HG03460 (cell line): ENCODE measurements around the gene NDUFS6.

Experiments
- ATAC-seq: cut with Tn5 transposase; IDR thresholded peaks from one replicate; pipeline ENCODE4 v1.9.1; 2021; ENCODE audit not compliant: unreplicated experiment

Gene NDUFS6

DNA sequence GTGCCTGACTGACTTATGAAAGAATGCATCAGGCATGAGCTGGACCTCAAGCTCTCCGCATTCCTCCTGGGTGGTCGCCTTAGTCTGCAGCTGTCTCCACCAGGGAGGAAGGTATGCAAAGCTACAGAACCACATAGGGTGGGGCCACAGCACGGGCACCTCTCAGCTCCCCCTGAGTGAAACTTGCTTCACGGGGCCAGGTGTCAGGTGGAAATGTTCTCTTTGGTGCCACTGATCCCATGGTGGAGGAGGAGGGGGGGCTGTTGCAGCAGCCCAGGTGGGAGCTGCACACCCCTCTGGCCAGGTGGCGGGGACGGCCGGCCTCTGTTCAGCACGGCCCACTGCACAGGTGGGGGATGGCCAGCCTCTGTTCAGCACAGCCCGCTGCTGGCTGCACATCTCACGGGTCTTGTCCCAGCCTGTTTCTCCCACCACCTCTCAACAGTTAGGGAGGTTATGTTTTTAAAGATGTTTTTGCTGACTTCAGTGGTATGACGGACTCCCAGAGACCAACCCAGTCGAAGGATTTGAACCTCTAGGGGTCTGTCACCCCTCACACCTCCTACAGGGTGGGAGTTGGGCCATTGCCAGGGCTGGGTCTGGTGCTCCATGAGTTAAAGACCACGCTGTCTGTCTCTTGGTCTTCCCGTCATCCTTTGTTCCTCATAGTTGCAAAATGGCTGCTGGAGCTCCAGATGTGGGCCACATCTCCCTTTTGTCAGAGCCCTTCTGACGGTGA lies 35.9 kb upstream of the NDUFS6 start:
- no peak for ATAC-seq

DNA sequence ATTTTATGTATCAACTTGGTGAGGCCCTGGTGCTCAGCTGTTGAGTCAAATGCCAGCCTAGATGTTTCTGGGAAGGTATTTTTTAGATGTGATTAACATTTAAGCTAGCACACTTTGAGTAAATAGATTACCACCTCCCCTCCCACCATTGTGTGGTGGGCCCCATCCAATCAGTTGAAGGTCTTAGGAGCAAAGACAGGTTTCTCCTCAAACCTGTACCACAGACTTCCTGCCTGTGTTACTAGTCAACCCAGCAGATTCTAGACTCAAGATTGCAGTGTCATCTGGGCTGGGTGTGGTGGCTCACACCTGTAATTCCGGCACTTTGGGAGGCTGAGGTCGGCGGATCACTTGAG lies 35.3 kb upstream of the NDUFS6 start:
- no peak for ATAC-seq

DNA sequence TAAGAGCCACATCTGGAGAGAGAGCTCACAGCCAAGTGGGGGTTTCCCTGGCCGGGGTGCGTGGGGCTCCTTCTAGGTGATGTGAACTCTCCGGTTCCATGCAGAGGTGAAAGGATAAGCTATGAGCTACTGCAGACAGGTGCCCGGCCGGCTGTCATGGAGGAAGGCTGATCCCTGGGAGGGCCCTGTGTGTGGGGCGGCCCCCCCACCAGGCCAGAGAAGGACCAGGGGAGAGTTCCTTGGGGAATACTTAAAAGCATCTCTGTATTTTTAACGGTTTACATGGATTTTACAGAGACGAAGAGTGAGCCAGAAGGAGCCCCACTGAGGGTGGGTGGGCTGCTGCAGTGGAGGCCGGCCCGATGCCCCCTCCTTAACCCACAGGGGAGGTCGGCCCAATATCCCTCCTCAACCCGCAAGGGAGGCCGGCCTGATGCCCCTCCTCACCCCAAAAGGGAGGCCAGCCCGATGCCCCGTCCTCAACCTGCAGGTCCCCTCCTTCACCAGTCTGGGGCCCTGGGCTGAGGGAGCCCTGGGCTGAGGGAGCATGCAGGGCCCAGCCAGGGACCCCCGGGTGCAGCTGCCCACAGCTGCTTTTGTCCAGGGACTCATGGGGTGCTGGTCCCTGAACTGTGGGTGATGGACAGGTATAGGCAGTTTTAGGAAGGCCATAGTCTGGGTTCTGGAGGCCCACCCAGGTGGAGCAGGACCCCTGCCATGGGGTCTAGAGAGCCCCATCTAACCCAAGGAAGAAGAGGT lies 33.5 kb upstream of the NDUFS6 start:
- no peak for ATAC-seq

DNA sequence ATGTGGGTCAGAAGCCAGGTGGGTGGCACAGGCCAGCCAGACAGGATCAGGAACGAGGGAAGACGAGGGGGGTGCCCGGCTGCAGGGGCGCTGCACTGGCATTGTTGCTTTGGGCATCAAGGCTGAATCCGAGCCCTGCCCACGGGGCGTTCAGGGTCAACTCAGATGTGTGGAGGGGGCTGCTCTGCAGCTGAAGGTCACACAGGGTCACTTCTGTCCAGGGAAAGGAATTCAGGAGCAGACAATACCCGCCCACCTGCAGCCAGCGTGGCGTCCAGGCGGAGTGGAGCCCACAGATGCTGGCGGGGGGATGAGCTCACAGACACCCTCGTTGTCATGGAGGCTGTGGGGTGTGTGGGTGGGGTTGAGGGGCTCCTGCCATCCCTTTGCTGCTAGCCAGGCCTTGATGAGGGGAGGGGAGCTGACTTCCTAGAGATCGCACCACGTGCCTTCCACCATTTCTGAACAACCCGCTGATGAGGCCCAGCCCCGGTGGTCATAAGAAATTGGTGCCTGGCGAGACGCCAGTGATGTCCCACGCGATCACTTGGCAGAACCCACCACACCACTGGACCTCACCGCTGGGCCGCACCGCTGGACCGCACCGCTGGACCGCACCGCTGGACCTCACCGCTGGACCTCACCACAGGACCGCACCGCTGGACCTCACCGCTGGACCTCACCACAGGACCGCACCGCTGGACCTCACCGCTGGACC lies 32.8 kb upstream of the NDUFS6 start:
- ATAC-seq = no peak

DNA sequence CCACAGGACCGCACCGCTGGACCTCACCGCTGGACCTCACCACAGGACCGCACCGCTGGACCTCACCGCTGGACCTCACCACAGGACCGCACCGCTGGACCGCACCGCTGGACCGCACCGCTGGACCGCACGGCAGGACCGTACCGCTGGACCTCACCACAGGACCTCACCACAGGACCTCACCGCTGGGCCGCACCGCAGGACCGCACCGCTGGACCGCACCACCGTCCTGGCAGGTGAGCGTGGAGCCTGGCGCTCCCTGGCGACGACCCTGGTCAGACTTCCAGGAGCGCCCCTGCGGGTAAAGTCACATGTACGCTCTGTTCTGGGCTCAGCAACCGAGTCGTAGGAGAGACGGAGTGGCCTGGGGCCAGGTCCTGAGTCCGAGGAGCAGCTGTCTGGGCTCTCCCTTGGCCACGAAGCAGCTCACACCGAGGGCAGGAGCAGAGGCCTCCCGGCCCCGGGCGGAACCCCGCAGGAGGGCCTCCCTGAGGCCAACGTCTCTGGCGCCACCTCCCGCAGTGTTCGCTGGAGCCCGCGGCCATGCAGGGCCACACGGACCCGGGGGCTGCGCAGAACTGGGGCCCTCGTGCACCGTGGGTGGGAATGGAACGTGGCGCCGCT lies 32.1 kb upstream of the NDUFS6 start:
- no peak for ATAC-seq

DNA sequence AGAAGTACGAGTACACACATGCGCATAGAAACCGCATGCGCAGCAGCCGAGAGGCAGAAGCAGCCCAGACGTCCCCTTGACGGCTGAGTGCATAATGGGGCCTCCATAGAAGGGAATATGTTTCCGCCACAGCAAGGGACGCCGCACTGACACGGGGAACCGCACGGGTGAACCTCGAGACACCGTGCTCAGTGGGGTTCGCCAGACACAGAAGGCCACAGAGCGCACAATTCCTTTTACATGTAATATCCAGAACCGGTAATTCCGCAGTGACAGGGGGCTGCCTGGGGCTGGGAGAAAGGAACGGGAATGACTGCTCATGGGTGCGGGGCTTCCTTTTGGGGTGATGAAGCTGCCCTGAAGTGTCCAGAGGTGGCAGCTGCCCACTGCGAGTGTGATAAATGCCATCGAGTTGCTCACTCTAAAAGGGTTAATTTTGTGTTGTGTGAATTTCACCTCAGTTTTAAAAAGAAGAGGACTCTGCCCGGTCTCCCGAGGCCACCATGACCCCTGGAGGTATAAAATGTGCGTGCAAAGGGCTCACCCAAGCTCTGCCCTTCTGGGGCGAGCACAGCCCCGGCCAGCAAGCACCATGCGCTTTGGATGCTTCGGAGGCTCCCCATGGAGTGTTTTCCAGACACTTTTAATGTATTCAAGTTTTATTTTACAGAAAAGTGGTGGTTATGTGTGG lies 31.3 kb upstream of the NDUFS6 start:
- no peak for ATAC-seq

DNA sequence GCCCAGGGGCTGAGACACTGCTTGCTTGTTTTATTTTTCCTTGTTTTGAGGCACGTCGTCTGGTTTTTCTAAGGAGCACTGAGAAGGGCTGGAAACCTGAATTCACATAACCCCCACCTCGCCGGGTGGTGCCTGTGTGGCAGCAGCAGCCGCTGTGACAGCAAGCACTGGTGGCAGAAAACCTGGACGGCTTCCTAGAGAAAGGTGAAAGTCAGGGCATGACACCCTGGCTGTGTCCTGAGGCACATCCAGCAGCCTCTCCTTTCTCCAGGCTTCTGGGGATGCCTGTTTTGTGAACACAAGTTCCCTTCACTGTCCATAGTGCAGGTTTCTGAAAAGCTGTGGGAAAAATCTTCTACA lies 30.8 kb upstream of the NDUFS6 start:
- no peak for ATAC-seq

DNA sequence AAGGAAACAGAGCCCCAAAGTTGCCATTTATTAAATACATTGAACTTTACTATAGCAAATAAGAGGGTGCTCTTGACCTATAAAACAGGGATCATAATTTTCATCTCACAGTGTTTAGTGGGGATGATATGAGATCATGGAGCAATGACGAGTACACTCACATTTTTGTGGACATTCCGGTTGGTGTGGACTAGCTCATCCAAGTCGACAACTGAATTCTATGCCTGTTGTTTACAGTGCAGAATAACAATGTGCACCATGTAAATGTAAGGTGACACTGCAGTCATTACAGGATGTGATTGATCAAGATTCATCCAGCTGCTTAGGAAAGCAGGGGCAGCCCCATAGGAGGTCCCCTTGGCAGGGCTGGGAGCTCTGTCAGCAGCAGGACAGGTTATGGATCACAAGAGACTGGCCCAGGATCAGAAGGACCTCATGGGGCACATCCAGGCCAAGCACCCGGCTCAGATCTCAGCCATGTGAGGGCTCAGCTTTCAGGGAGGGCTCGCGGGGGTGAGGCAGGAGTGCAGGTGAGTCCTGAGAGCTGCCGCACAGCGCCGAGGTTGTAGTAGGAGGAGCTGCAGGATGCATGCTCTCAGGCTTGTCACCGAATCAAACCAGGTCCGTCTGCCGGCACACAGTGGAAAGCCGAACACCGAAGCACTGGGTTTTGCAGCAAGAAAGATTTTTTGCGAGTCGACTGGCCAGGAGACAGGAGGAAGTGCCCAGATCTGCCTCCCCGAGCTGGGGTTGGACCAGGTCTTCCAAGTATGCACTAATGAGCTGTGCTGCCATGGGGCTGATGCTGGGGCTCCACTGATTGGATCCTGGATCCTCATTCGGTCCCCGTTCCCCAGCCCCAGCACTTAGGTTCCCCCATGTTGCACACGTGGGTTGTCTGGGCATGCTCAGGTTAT lies 29.8 kb upstream of the NDUFS6 start:
- ATAC-seq = no peak

DNA sequence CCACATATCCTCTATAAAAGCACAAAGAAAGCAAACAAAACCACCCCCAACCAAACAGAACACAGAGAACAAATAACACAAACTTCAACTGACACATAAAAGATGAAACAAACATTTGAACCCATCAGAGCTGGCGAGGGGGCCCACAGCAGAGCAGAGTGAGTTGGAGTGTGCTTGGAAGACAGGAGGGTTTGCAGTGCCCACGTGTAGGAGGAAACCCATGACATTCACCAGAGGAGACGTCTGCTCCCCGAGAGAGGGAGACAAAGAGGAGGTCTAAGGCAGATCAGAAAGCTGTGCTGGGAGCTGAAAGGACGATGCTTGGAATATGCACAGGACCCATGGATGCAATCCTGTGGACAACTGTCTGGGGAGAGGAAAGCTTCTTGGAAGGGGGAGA lies 28.6 kb upstream of the NDUFS6 start:
- ATAC-seq = no peak

DNA sequence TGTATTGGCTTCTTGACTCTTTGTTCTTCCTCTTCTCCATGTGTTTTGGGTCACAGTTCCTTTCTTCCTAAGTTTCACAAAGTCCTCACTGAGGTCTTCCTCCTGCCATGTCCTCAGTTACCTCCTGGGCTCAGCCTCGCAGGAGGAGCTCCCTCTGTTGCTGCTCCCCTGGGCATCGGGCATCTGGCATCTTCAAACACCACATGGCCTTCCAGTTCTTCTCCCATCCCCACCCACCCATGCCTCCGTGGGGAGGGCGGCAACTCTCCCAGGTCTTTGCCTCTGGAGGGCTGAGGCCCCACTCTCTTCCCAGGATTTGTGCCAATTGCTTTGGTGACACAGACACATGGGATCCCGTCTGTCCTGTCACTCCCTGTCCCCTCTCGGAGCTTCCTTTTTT lies 24.4 kb upstream of the NDUFS6 start:
- ATAC-seq = no peak

DNA sequence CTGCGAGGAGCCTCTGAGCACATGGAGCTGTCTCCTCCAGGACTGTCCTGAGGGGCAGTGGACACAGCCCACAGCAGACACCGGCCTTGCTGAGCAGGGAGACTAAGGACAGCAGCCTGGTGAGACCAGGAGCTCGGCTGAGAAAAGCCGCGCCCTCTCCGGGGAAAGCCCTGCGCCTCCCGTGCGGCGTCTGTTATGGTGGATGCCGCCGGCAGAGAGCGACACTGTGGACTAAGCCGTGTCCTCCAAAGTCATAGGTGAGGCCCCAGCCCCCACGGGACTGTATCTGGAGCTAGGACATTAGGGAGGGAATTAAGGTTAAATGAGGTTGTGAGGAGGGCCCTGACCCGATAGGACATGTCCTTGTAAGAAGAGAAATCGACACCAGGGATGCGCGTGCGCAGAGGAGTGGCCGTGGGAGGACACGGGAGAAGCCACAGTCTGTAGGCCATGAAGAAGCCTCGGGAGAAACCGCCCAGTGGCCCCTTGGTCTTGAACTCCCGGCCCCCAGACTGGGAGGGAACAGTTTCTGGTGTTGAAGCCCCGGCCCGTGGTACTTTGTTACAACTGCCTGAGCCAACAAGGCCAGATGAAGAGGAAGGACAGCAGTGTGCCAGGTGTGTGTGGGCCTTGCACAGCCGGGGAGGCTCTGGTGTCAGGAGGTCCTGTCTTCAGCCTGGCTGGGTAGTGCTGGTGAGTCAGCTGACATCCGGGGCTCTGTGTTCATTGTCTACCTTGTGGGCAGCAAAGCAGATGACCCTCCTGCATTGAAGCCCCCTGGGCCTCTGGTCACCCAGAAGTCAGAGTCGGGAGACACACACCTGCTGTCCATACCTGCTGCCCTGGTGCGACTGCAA lies 23.7 kb upstream of the NDUFS6 start:
- ATAC-seq = no peak

DNA sequence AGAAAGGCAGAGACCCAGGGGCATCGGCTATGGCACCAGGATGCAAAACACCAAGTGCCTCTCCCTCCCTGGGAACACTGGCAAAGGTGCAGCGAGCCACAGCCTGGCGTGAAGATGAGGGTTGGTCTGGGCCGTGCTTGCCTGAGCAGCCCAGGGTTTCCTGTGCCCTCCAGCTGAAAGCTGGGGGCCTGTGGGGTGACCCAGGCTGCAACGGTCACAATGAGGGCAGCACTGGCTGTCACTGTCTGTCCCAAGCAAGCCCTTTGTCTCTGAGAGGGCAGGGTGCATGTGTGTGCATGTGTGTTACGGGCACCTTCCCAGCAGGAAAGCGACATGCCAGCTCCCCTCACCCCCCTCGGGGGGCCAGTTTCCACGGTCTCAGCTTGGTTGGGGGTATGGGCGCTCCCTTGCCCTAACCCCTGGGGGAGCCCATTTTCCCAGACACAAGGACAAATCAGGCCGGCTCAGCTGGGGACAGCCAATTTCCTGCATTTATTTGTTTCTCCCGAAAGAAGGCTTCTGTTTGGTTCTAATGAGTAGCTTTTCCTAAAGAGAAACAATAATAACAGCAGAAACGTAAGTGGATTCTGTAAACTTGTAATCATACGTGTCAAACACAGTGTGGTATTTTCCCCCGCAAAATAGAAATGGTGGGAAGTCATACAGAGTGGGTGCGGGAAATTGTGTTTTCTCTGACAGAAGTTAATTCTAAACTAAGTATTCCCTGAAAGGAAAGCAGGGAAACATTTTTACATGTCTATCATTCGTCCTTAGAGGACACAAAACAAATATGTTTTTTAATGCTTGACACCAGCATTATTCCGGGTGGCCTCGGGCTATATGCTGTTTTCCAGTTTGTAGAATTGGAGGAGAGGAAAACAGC lies 22.8 kb upstream of the NDUFS6 start:
- no peak for ATAC-seq

DNA sequence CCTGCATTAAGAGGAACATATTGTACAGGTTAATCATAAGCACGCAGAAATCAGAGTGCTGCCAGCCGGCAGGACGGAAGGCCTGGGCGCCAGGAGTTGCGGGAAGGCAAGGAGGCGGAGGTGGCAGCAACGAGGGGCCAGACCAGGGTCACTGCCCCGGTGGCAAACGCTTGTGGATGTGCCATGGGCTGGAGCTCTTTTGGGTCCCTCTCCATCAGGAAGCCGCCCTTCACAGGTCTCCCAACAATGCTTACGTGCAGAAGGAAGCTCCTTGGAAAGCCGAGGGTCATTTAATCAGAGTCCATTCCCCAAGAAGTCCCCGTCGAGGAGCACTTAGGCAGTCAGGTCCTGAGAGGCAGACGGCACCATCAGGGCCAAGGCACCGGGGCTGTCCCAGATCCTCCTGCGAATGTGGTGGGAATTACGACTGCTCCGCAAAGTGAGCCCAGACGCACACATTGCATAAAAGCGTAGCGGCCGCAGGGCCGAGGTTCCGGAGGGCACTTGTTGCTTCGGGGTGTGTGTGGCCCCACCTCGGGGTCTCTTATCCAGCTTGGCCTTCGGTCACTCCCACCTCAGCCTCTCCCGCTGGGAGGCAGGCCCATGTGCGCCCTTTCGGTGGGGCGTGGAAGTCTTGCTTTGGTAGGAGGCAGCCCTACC lies 22.1 kb upstream of the NDUFS6 start:
- ATAC-seq = no peak

DNA sequence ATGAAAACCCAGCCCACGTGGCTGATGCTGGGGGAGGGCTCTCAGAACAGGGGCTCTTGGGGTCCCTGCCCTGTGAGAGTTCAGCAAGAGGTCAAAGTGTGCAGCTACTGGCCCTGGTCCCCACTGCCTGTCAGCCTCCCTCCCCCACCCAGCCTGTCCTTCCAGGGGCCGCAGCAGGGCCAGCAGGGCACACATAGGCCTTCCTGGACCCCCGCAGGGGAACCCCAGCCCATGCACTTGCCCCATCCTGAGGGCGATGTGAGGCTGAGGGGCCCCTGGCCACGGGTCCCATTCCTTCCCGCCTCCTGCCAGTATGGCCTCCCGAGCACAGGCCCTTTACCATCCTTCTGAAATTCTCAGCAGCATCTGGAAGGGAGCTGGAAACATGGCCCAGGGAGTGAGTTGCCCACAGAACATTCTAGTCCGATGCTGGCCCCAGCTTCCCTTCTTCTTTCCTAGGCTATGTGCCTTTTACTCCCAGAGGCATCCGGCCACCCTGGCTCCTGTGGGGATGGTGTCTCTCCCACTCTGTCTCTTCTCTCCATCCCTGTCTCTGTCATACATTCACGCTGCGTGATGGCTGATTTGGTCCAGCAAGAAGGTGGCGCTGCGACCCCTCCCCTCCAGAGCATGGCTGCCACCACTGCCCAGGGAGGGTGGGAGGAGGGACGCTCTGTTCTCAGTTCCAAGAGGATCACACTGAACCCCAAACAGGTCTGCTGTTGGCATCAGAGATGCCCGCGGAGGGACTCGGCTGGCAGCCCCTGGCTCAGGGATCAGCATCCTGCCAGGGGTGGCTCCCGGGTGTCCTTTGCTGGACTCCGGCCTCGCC lies 21.2 kb upstream of the NDUFS6 start:
- ATAC-seq = no peak

DNA sequence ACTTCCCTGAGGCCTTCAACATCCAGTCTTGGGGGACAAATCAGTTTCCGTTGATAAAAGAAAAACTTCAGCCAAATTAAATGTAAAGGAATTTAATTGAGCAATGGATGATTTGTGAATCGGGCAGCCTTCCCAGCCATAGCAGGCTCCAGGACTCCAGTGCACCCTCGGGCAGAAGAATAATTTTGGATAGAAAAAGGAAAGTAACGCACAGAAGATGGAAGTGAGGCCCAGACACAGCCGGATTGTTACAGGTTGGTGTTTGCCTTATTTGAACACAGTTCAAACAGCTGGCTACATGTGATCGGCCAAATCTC lies 20.6 kb upstream of the NDUFS6 start:
- ATAC-seq = no peak

DNA sequence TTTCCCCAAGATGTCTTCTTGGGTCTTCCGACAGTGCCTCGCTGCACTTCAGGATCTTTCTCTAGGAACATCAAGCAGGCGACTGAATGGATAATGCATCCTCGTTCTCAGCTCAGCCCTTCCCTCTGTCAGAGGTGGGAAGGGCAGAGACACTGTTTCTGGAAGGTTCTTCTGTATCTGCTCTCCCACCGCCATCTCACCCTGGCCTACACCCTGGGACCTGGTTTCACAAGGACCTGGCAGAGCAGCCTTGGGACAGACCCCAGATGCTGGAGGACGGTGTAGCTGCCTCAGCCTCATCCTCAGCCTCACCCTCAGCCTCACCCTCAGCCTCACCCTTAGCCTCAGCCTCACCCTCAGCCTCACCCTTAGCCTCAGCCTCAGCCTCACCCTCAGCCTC lies 20.1 kb upstream of the NDUFS6 start:
- ATAC-seq = no peak
